K562 (cell line): ENCODE measurements around the gene SLC5A3. TPM values are rescaled to one million over a fixed set of nuclear protein-coding genes. Genes with fewer than 3 reads are reported as not detected.

Experiments
- ATF1 ChIP-seq, 2 experiments: fragments of 450-650 bp in 1 of 2; IDR thresholded peaks; 2 replicates each; pipeline ENCODE4 v1.6.1; 2016; ENCODE audit warnings: missing compliant biosample characterization in 1 of 2, missing genetic modification characterization in 1 of 2
- BCOR ChIP-seq: fragments of 450-650 bp; IDR thresholded peaks from 2 replicates; pipeline ENCODE4 v1.6.1; 2016
- CHD4 ChIP-seq: fragments of 200-600 bp; sonication (generic); IDR thresholded peaks from 3 replicates; pipeline ENCODE4 v1.6.1; 2012; ENCODE audit warnings: low read depth, mild to moderate bottlenecking, mixed read lengths, low read length, inconsistent platforms; ENCODE audit not compliant: insufficient read depth, insufficient replicate concordance, poor library complexity, severe bottlenecking
- ETV1 ChIP-seq: fragments of 450-650 bp; conservative IDR thresholded peaks from 2 replicates; pipeline ENCODE4 v1.6.1; 2016; ENCODE audit warnings: missing genetic modification characterization, control low read depth, low read depth, missing compliant biosample characterization
- HDAC1 ChIP-seq, 2 experiments: fragments of 450-650 bp; IDR thresholded peaks; 2 replicates each; pipeline ENCODE4 v1.6.1; 2016 to 2017; ENCODE audit warnings: inconsistent platforms in 1 of 2, mild to moderate bottlenecking in 1 of 2, moderate library complexity in 1 of 2
- MBD2 ChIP-seq: sonication (generic); IDR thresholded peaks from 2 replicates; pipeline ENCODE4 v1.6.1; 2016; ENCODE audit warnings: low read depth, borderline replicate concordance
- MGA ChIP-seq: fragments of 450-650 bp; IDR thresholded peaks from 2 replicates; pipeline ENCODE4 v1.6.1; 2016; ENCODE audit warnings: mild to moderate bottlenecking, moderate library complexity
- MYNN ChIP-seq, 2 experiments: sonication (generic); formaldehyde crosslinking in 1 of 2; IDR thresholded peaks; 2 replicates each; pipeline versions ENCODE4 v1.5.0 to v1.6.1; 2016 to 2020; ENCODE audit warnings: antibody characterized with exemption in 1 of 2, missing genetic modification reagents in 1 of 2
- TAL1 ChIP-seq: fragments of 450-650 bp; IDR thresholded peaks from 2 replicates; pipeline ENCODE4 v1.6.1; 2016; ENCODE audit warnings: mild to moderate bottlenecking
- TFE3 ChIP-seq: fragments of 450-650 bp; formaldehyde crosslinking; IDR thresholded peaks from 2 replicates; pipeline ENCODE4 v1.4.0; 2020; ENCODE audit warnings: mild to moderate bottlenecking, mixed read lengths
- ZNF639 ChIP-seq, 2 experiments: fragments of 200-800 bp in 1 of 2; sonication (Bioruptor generic) in 1 of 2; sonication (generic) in 1 of 2; formaldehyde crosslinking in 1 of 2; IDR thresholded peaks in 1 of 2; conservative IDR thresholded peaks in 1 of 2; 2 replicates each; pipeline versions ENCODE4 v1.5.0 to v1.6.1; 2016 to 2020; ENCODE audit warnings: missing compliant biosample characterization in 1 of 2, missing genetic modification characterization in 1 of 2, missing genetic modification reagents in 1 of 2
- ZNF717 ChIP-seq: fragments of 250-450 bp; sonication (Bioruptor Pico); IDR thresholded peaks from 2 replicates; pipeline ENCODE4 v1.5.0; 2021
- polyA plus RNA-seq, 8 experiments: library from polyadenylated mRNA; depleted of rRNA in 4 of 8; stranded (reverse) in 5 of 8; unstranded in 3 of 8; fragments of >200 nt; fragmentation: Nextera tagmentation in 2 of 8; fragmentation: Illumina TruSeq in 1 of 8; extraction: Ambion mirVana in 2 of 8; extraction: Trizol in 1 of 8; gene quantifications; 2 replicates each; pipeline versions ENCODE4 v1.2.1 to v1.2.3, GENCODE V29; 2011 to 2014; ENCODE audit warnings: inconsistent platforms in 1 of 8, missing spikeins in 1 of 8
- total RNA-seq, 7 experiments: library from RNA; depleted of rRNA in 6 of 7; stranded (reverse); fragments of >200 nt in 6 of 7; fragmentation: Illumina TruSeq in 2 of 7; extraction: Trizol in 2 of 7; gene quantifications; 2 replicates each; pipeline versions ENCODE4 v1.2.1 to v1.2.3, GENCODE V29; 2011 to 2021; ENCODE audit warnings: low replicate concordance in 1 of 7

Gene SLC5A3
- total and polyA plus RNA-seq, 9 of the 15 experiments (the other 6 are each of a cell fraction or from before 2014, with no cell fraction given), result 2.9 to 20.6 (median 9.0) TPM

DNA sequence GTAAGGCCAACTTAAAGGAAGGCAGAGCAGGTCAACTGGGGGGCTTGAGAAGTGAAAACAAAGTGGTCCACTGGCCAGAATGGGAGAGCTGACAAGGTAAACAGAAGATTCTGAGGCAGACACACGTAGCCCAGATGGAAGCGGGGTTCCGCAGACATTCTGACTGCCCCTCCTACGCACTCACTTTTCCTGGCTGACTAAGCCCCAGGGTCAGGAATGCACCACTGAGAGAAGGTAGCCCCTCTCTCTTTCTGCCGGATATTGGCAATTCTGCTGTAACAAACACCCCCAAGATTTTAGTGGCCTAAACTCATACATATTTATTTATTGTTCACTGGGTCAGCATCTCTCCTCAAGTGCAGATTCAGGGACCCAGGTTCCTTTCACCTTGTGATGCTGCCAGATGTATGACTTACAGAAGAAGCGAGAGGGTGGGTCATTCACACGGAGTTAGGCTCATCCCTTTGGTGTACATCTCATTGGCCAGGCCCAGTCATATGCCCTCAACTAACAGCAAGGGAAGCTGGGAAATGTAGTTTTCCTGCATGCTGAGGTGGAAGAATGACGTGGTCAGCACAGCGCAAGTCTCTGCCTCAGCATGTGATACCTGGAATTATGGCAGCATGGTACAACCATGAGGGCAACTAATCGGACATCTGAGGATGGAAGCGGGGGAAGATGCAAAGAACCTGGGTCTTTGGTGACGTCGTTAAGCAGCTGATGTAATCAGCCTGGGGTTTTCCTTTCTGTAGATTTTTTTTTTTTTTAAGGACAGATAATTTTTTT is 43.4 kb upstream of the SLC5A3 start (continued):
- TF ChIP-seq MGA (peak; percentile 91), CHD4 (no peak), TAL1 (no peak), MYNN (IDR thresholded peaks at IDR 0.05) (no peak), MYNN (CRISPR knock-in tag; IDR thresholded peaks at IDR 0.05) (no peak), ZNF639 (CRISPR knock-in tag; conservative IDR thresholded peaks at IDR 0.05 in 1 of 2, IDR thresholded peaks at IDR 0.05 in 1 of 2) (peak in 1 of 2 experiments; percentile 35; a peak in 1 of 4 replicates), ATF1 (CRISPR knock-in tag; IDR thresholded peaks at IDR 0.05) (no peak), ATF1 (tag; IDR thresholded peaks at IDR 0.05) (peak; percentile 96), MBD2 (peak; percentile 92), TFE3 (CRISPR knock-in tag) (no peak), ETV1 (tag) (no peak), ZNF717 (CRISPR knock-in tag) (no peak), HDAC1 (IDR thresholded peaks at IDR 0.05) (no peak), BCOR (no peak)
